Upper lobe of left lung (tissue), 6 donors: Measurements from ENCODE around the gene PIGP. TPM values are rescaled to one million over a fixed set of nuclear protein-coding genes. Genes with fewer than 3 reads are reported as not detected.

Source experiments
- ATAC-seq, 2 donors: fragments of 200-7000 bp; cut with Tn5 transposase; one replicate each; pipeline ENCODE4 v1.9.1; 2022; ENCODE audit warnings: mild to moderate bottlenecking in 2 of 2, moderate library complexity in 2 of 2; ENCODE audit not compliant: low FRiP score in 2 of 2
- DNase-seq, 2 donors: peaks; one replicate each; pipeline ENCODE4 v3.0.0-alpha.2; 2019 to 2020
- H3K27ac ChIP-seq, 4 donors: fragments of 200-600 bp; sonication (generic); one replicate each; pipeline ENCODE4 v1.5.1; 2016 to 2019
- H3K27me3 ChIP-seq, 4 donors: fragments of 200-600 bp; sonication (generic); one replicate each; pipeline ENCODE4 v1.5.1; 2017 to 2019
- H3K36me3 ChIP-seq, 4 donors: fragments of 200-600 bp; sonication (generic); one replicate each; pipeline ENCODE4 v1.5.1; 2016 to 2019
- H3K4me1 ChIP-seq, 4 donors: fragments of 200-600 bp; sonication (generic); one replicate each; pipeline ENCODE4 v1.5.1; 2018 to 2019
- H3K4me3 ChIP-seq, 4 donors: fragments of 200-600 bp; sonication (generic); one replicate each; pipeline ENCODE4 v1.5.1; 2017 to 2019; ENCODE audit warnings: mild to moderate bottlenecking in 2 of 4, moderate library complexity in 1 of 4
- H3K9me3 ChIP-seq, 4 donors: fragments of 200-600 bp; sonication (generic); one replicate each; pipeline ENCODE4 v1.5.1; 2018 to 2019
- CTCF ChIP-seq, 6 experiments: fragments of 450-650 bp in 4 of 6; fragments of 200-600 bp in 2 of 6; sonication (generic) in 2 of 6; IDR thresholded peaks; one replicate each; pipeline ENCODE4 v1.5.1; 2016 to 2019; ENCODE audit warnings: antibody characterized with exemption in 6 of 6
- EP300 ChIP-seq, 4 donors: sonication (generic); formaldehyde crosslinking; IDR thresholded peaks; one replicate each; pipeline ENCODE4 v1.5.1; 2017; ENCODE audit warnings: antibody characterized with exemption in 4 of 4, control low read depth in 2 of 4
- POLR2A ChIP-seq, 4 donors: fragments of 450-650 bp; IDR thresholded peaks; one replicate each; pipeline ENCODE4 v1.5.1; 2016 to 2017; ENCODE audit warnings: antibody characterized with exemption in 4 of 4, mild to moderate bottlenecking in 2 of 4
- POLR2AphosphoS5 ChIP-seq, 2 donors: sonication (generic); formaldehyde crosslinking; IDR thresholded peaks; one replicate each; pipeline ENCODE4 v1.5.1; 2017; ENCODE audit warnings: antibody characterized with exemption in 2 of 2
- WGBS, 2 donors: methylation state at CpG; one replicate each; pipeline ENCODE4 v1.1.5; 2017 to 2018; 5-methylcytosine and 5-hydroxymethylcytosine counted together
- small RNA-seq, 4 donors: library from RNA; depleted of rRNA; stranded (forward); fragments of <200 nt; gene quantifications; one replicate each; pipeline ENCODE3, GENCODE V24; 2016
- total RNA-seq, 6 donors: library from RNA; depleted of rRNA in 4 of 6; stranded (reverse); fragments of >200 nt in 4 of 6; gene quantifications; one replicate each; pipeline versions ENCODE4 v1.1.0 to v1.2.1, GENCODE V29; 2016 to 2021
- donor health status: DM: no; HTN: no; CAD: no; lungs with moderate emphysema.
- donor health status: DM: no; HTN: yes; CAD: no; lungs with severe emphysema.

PIGP gene
- total RNA-seq, 6 donors from 2014 or later, result 3.1 to 33.1 (median 12.6) TPM

GRCh38 chr21:37026499-37026898 lies 46.4 kb downstream of the PIGP start:
- DNase-seq, result no peak
- H3K4me3 ChIP-seq, result no peak overlapping the region
- H3K27ac ChIP-seq, result no peak overlapping the region
- no peaks in the 10 kb centered on the region for H3K27me3 ChIP-seq
- WGBS, 2 donors, result 61 to 67% methylated on average over 4 of the region's 4 CpGs
- ATAC-seq, result no peak
- no peaks in the 10 kb centered on the region for H3K4me1 ChIP-seq
- no peak for TF ChIP-seq POLR2AphosphoS5 (IDR thresholded peaks at IDR 0.05)
- no peak for TF ChIP-seq POLR2A (IDR thresholded peaks at IDR 0.05)
- no peak for TF ChIP-seq CTCF (IDR thresholded peaks at IDR 0.05)
- TF ChIP-seq EP300 (IDR thresholded peaks at IDR 0.05), result no peak
- H3K36me3 ChIP-seq, result no peaks in the 10 kb centered on the region
- no peaks in the 10 kb centered on the region for H3K9me3 ChIP-seq

GRCh38 chr21:37017951-37018679 lies 54.8 kb downstream of the PIGP start:
- H3K27ac ChIP-seq, result no peak overlapping the region
- H3K4me1 ChIP-seq, result no peaks in the 10 kb centered on the region
- no peaks in the 10 kb centered on the region for H3K36me3 ChIP-seq
- DNase-seq (no peak), ATAC-seq (no peak)
- H3K4me3 ChIP-seq, result no peak overlapping the region
- H3K27me3 ChIP-seq, result no peaks in the 10 kb centered on the region
- no peaks in the 10 kb centered on the region for H3K9me3 ChIP-seq
- WGBS, 2 donors, result 80 to 90% methylated on average over 13 of the region's 13 CpGs
- no peak for TF ChIP-seq EP300 (IDR thresholded peaks at IDR 0.05)
- no peak for TF ChIP-seq CTCF (IDR thresholded peaks at IDR 0.05)
- no peak for TF ChIP-seq POLR2A (IDR thresholded peaks at IDR 0.05)
- no peak for TF ChIP-seq POLR2AphosphoS5 (IDR thresholded peaks at IDR 0.05)

Small RNAs within 50 kb of the gene (small RNA-seq; reads per million reads assigned to genes)
- 0 reads per million in 4 donors for gene RNU6-696P

Other genes with a start within 250 kb of the PIGP start
- gene HLCS, start 106.4 kb downstream of the PIGP start, total RNA-seq, result 10 to 100 TPM; 15.3 to 34.6 (median 24.1) TPM
- gene RIPPLY3, start 66.4 kb downstream of the PIGP start, total RNA-seq, result 1 to 10 TPM in 2 of 6 donors, under 1 TPM in 2, not detected in 2; 0.11 to 1.5 (median 0.66) TPM
- gene TTC3, start 183 bp upstream of the PIGP start, total RNA-seq, result 100 to 1,000 TPM in 2 of 6 donors, 10 to 100 TPM in 4; 69.9 to 395 (median 88.2) TPM
- 10 to 100 TPM; 52.1 to 95.3 (median 65.0) TPM for gene VPS26C, start 194.3 kb upstream of the PIGP start, total RNA-seq